Measurements from ENCODE around the gene ZNF672.
"Not testable (repeated sequence)": the region's sequence is repeated elsewhere in the genome, so short reads cannot be mapped to it uniquely, and the experiment has no call there.

Gene ZNF672

DNA sequence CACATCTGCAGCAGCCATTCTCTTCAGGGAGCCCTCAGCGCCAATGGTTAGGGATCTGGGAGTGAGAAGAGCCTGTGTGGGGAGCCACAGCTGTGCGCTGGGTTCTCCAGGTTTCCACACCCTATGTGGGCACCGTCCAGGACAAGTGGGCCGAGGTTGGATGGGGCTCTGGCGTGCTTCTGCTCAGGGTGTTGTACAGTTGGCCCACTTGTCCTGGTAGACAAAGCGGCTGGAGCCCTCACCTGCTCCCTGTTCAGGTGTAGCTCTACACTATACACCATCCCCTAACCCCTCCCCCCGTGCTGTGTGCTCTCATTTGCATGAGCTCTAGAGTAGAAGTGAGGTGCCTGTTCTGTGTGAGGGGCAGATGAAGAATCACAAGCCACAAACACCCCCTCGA lies 24.5 kb upstream of the ZNF672 start:
- no peak for DNase-seq (ENCODE audit: low read depth)

DNA sequence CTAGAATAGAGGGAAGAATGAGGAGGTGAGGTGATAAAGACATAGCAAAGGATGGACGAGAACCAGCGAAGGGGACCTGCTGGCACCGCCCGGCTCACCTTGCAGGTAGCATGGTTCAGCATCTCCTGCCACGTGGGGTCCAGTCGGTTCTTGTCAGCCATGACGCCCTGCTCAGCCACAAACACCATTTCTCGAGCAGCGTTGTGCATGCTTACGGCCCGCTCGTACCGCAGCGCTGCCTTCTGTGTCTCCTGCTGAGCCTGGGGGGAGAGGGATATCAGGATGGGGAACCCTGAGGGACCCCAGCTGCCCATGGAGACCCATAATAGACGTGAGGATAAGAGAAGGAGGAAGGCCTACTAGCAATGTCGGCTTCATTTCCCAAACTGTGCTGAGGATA lies 23.7 kb upstream of the ZNF672 start:
- DNase-seq (ENCODE audit: low read depth), result no peak

DNA sequence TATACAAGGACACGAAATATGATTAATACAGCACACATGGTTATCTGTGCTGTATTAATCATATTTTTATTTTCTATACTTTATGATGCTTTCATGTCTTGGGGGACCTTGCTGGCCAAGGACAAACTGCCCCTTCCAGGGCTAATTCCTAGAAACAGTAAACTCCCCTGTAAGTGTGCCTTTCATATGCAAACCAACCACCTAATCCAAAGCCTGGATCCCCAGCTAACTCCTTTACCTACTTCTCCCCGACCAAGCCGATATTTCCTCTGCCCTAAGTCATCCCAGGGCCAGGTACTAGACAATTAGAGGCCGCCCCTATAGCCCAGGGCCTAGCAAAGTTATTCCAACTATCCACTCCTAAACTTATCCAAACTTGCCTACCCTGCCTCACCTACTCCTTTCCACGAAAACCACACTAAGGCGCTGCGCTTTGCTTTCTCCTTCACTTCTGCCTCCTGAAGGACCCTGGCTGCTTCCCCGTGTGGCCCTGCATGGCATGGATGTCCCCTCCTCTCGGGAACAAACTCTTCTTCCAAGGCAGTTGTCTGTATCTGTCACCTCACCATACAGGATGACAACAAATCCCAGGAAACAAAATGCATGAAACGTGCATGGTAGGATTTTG lies 22.5 kb upstream of the ZNF672 start:
- DNase-seq (ENCODE audit: low read depth), result no peak

DNA sequence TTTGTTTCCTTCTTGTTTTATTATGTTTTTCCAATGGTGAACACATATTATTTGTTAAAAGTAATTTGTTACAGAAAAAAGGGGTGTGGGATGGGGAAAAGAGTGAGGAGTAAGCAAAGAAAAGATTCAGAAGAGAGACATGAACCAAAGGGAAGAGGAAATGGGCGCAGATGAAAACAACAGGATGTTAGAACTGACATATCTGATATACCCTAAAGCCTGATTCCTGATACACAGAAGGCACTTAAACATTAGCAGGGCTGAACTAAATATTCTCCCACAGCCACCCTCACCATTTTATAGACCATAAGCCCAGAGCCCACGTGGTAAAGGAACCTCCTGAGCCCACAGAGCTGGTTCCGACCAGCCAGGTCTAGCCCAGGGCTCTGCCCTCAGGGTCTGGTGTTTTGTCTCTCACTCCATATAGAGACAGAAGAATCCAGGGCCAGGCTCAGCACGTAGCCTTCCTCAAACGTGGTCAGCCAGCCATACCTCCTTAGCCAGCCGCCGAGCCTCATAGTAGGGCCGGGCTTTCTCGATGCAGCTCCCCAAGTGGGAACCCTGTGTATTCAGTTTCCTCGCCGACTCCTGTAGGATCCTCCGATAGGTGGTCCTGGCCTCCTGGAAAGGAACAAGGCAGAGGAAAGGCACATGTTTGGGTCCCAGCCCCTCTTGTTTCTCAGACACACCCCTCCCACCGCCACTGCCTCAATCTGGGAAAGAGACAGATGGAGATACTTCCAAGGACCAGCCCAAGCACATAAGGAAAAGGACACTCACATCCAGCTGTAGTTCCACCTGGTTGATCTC lies 21.8 kb upstream of the ZNF672 start:
- DNase-seq (ENCODE audit: low read depth), result no peak

DNA sequence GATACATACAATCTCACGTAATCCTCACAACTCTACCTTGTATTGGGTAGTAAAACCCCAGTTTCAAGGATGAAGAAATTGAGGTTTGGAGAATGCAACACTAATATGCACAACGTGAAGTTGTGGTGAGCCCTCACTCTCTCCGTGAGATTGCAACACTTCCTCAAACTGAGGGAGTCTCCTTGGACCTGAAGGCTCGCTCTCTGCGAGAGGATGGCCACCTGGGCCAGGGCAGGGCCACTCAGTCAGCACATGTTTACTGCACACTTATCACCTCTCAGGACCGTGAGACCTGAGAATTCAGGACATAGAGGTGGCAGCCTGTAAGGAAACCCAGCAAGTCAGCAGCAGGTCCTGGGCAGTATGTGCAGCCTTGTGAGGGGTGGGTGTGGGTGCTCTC lies 21.0 kb upstream of the ZNF672 start:
- no peak for DNase-seq (ENCODE audit: low read depth)

DNA sequence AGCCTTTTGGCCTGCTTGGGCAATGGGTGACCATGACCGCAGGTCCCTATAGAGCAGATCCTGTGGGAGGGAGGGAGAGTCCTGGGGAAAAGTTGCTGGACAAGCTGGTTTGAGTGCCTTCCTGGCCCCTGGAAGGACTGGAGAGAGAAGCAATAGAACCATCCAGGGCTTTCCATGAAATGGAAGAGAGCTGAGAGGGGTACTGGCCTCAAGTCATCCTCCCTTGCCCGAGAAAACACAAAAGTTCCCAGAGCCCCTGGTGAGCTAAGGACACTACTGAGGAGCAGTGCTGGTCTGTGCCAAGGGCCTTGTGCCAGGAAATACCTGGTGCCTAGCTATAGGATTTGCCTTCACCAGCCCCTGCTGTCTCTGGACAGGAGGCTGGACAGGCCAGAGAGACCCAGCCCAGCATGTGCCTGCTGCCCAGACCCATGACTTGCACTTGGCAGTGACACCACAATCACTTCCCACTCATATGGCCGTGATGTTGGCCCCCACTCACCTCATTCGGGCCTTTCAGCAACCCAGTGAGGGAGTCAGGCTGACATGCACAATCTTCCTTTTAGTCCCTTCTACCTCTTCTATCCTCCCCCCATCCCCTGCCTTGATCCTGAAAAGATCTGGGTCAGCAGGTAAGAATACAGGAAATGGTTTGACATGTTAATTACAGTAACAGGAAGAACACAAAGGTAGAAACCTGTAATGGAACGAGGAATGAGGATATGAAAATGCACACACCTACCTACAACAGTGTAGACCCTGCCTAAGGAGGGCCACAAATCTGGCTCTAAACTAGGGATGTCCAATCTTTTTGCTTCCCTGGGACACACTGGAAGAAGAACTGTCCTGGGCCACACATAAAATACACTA lies 19.3 kb upstream of the ZNF672 start:
- DNase-seq (ENCODE audit: low read depth), result no peak

DNA sequence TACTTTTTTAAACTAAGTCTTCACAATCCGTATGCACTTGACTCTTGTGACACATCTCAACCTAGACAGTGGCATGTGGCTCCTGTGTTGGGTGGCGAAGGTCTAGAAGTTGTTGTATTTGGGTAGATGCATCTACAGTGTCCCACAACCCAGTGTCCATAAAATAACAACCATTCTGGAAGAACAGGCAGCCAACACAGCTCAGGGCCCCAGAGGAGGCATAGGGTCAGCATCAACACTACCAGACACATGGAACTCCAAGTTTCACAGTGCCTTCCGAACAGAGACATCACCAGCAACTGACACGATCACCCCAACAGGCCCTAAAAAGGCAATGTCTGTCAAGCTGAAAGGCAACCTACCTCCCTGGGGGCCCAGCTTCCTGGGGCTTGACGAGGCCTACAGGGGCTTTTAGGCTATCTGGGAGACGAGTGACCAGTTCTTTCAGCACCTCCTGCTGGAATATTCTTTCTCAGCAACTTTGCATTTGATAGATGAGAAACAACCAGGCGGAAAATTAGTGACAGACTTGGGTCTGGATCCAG lies 17.9 kb upstream of the ZNF672 start:
- no peak for DNase-seq (ENCODE audit: low read depth)

DNA sequence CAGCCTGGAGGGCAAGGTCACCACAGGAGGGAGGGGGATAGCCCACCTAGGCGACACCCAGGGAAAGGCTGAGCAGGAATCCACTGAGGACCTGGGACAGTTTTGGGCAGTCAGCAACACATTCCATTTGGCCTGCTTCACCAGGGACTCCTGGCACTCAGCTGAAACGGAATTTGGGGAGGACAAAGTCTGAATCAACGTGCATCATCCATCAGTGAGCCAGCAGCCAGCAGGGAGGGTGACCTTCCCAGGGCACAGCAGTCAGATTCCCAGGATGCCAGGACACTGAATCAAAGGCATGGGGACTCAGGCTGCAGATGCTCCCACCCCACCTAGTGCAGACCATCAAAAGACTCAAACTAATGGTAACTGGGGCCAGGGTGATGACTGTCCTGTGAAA lies 16.9 kb upstream of the ZNF672 start:
- DNase-seq (ENCODE audit: low read depth), result peak; percentile 82

DNA sequence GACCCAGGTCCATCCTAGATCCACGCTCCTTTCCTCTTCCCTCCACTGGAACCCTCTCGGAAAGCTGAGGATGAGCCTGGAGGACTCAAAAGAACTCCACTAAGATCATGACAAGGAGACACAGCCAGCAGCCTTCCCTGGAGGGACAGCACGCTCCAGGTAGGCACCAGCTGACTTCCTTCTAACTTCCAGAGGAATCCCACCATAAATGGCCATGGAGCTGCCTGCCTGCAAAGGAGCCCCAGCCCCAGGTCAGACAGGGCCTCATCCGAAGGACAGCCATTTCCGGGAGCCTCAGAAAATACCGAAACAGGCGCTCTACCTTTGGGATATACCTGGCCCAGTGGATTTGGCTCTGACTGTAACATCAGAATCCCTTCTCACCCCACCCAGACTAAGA lies 16.4 kb upstream of the ZNF672 start:
- DNase-seq (ENCODE audit: low read depth), result no peak

DNA sequence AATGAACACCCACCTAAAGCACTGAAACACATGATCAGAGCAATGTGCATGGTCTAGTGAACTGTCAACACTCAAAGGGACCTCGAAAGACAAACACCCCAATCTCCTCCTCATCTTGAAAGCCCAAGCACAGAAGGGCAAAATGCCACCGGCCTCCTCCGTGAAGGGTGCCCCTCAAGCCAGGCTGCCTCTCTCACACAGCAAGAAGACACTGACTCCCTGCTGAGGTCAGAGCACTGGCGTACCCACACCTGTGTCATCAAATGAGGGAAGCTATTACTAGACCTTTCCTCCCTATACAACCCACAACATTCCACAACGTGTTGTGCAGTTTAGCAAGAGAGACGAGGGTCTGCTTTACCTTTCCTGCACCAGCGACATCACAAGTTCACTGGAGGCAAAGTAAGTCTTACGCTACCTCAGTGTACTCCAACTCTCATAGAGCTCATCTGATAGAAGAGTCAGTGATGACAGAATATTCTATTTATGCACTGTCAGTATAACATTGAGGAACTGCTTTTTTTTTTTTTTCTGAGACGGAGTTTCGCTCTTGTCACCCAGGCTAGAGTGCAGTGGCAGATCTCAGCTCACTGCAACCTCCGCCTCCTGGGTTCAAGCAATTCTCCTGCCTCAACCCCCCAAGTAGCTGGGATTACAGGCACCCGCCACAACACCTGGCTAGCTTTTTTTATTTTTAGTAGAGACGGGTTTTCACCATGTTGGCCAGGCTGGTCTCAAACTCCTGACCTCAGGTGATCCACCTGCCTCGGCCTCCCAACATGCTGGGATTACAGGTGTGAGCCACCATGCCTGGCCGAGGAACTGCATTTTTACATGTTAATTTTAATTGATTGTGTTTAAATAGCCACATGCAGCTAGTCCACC lies 15.6 kb upstream of the ZNF672 start:
- no peak for DNase-seq (ENCODE audit: low read depth)

DNA sequence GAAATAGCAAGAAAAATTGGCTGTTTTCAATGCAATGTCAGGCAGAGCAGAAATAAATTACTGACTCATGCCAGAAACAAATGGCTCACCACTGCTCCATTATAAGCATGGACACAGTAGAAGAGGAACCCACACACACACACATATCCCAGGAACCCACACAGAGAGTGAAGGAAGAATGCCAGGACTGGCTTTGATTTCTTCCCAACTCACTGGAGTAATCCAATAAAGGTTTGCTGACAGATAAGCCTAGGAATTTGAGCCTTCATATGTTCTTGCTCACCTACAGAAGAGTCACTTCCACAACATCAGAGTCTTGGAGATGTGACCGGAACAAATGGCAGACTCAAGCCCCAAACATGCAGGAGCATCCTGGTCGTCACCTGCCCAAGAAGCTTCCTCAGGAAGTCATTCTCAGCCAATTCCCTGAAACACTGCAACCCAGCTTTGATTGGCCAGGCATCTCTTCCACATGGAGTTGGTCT lies 14.5 kb upstream of the ZNF672 start:
- no peak for DNase-seq (ENCODE audit: low read depth)

DNA sequence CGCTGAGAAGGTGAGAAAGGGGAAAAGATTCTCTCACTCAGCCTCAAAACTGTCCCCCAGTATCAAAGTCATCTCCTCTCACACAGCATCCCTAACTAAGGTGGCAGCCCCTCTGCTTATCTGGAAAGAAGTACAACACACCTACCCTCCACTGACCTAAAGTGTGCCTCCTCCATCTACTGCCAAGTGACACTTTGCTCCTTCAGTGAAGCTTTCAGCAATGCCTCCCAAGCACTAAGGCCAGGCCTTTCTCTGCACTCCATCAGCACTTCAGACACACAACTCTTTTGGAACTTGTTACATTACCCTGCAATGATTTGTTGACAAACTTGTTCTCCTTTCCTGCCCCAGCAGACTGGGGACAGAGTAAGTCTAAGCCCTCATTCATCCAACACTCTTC lies 13.7 kb upstream of the ZNF672 start:
- no peak for DNase-seq (ENCODE audit: low read depth)

DNA sequence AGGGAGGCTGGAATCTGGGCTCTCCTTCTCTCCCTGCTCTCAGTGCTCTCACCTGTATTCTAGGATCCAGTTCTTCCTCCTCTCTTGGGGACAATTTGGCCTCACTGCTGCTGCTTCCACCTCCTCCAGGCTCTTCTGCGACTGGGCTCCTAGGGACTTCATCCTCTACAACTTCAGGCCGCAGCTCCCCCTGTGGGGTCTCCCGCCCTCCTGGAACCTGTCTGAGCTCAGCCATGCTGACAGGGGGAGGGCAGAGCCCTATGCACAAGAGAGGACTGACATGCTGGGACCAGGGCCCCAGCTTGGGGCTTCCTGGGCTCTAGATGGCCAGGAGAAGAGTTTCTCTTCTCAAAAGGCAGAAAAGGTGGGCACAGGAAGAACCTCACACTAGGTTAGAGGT lies 13.3 kb upstream of the ZNF672 start:
- no peak for DNase-seq (ENCODE audit: low read depth)

DNA sequence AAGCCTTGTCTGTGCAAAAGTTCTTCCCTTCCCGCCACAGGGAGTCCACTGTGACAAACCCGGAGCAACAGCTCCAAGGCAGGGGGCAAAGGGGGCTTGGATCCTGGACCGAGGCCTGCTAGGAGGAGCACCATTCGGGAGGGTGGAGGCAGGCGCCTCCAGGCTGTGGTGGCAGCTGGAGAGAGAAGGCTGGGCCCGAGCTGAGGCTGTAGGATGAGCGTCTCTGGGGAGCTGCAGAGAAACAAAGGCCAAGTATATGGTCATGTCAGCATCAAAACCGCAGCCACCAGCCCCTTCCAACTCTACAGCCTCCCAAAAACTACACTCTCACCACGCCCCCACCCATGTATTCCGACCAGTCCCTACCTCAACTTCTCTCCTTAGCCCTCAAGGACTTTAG lies 12.9 kb upstream of the ZNF672 start:
- DNase-seq (ENCODE audit: low read depth), result no peak

DNA sequence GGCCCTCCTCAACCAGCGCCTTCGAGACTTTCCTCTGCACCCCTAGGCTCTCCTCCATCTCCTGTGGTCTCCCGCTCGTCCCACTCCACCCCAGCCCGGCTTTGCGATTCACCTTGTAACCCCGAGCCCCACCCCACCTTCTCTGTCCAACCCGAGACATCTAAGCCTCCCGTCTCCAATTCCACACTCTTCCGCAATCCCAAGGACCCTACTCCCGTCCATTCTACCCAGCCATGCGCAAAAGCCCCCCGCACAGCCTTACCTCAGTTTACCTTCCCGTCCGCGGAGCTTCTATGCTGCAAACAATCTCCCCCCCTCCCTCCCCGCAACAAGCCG lies 12.5 kb upstream of the ZNF672 start:
- DNase-seq (ENCODE audit: low read depth), result no peak

DNA sequence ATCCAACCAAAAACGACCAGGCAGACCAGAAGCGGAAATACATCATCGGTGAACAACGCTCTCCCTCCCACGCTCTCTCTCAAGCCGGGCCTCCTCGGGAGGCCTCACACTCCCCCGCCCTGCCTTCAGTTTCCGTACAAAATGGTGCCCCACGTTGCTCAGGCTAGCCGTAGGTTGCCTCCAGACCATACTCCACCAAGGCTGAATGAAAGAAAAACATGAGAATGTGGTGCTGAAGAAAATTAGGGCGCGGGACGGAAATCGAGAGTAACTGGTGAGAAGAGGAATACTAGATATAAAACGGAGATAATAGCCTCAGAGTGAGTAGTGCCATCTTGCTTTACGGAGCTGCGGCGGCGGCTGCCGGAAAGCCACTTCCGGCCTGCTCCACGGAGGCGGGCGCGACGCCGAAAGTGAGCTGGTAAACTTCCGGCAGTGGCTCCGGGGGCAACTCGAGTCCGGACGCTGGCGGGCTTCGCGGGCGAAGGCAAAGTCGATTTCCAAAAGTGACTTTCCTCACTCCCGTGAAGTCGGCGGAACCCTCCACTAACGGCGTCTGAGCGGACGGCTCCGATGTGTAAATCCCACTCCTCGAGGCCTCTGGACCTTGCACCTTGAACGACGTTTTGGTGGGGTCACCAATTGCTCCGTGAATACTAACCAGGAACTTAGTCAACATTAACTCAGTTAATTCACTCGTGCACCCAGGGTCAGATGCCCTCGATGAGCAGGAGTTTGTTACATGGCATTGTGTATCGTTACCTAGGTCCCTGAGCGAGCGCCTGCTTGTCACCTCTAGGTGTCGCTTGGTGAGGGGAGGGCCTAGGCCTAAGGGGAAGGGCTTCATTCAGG lies 11.9 kb upstream of the ZNF672 start, which contains the start of gene SH3BP5L:
SH3BP5L (minus strand) TSS at position 7 of the 852 bp plus-strand sequence. CDS start 980 bp downstream, outside the sequence.
- DNase-seq (ENCODE audit: low read depth), result peak; percentile 90

DNA sequence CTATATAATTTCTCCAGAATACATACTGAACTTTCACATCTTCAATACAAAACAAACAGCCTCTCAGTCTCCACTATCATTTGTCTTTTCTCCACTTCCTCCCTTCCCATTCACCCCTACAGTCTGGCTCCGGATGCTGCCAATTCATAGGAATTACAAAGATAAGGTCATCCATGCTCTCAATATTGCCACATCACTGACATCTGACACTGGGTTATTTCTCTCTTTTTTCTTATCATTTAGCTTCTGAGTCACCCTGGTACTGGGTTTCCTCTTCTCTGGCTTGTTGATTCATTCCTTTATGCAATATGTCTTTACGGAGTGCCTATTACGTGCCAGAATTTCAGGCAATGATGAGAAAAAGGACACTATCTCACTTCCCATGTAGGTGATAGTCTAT lies 9.2 kb upstream of the ZNF672 start:
- DNase-seq (ENCODE audit: low read depth), result peak; percentile 58

DNA sequence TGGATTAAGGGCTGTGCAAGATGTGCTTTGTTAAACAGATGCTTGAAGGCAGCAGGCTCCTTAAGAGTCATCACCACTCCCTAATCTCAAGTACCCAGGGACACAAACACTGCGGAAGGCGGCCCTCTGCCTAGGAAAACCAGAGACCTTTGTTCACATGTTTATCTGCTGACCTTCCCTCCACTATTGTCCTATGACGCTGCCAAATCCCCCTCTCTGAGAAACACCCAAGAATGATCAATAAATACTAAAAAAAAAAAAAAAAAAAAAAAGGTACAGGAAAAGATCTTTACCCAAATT lies 7.4 kb upstream of the ZNF672 start:
- not testable (repeated sequence) for DNase-seq (ENCODE audit: low read depth)

DNA sequence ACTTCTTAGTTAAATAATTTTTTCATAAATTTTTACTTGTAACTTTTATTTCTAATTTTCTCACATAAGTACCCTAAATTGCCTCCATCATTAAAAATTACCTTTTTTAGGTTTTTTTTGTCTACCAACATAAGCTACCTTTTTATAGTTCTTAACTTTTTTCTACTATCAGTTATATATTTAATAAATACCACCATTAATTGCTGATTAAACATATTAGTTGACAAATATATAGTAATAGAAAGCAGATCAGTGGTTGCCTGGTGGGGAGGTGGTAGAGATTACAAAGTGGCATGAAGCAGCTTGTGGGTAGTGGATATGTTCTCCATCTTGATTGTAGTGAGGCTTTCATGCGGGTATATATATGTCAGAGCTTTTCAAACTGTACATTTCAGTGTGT lies 6.2 kb upstream of the ZNF672 start:
- DNase-seq (ENCODE audit: low read depth), result no peak

DNA sequence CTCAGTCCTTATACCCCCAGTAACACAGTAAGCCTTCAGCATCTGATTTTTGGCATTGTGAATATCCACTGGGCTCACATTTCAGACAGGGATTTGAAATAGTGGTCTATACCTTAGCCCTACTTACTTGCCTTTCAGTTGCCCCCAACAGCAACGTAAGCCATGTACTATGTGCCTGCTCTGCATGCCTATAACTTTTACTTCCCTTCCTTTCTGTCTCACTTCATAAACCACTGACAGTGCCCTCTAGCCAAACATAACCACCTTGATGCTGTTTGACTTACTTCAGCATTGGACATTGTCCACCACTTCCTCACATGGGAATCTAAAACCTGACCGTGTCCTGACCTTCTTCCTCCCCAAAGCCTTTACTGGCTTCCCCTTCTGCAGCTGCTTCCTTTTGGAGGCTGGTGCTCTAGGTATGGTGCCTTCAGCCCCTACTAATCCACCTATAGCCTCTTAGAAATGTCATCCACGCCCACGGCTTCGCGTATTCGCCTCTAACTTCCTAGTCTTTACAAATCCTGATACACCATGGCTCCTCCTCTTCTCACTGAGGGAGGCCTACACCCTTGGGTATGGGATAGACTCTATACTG lies 3.6 kb upstream of the ZNF672 start:
- DNase-seq (ENCODE audit: low read depth), result no peak
